NCI-H2029 treated with DMSO at 0.1 percent for 48 hours (cell line): ENCODE results near the gene RUFY4.
"Not testable (repeated sequence)": the region's sequence is repeated elsewhere in the genome, so short reads cannot be mapped to it uniquely, and the experiment has no call there.

Experiments
- DNase-seq: peaks from one replicate; lab custom pipeline; 2025; lab: John Stamatoyannopoulos, UW

Gene RUFY4

GRCh38 chr2:218031261-218031660 lies 37.8 kb upstream of the RUFY4 start:
- no peak for DNase-seq

- DNase-seq = no peak
Measured at GRCh38 chr2:218031771-218032257, 37.2 kb upstream of the RUFY4 start.

GRCh38 chr2:218032336-218033171 lies 36.5 kb upstream of the RUFY4 start:
- DNase-seq = no peak

GRCh38 chr2:218033208-218033589 lies 35.9 kb upstream of the RUFY4 start:
- no peak for DNase-seq

GRCh38 chr2:218033590-218034496 lies 35.2 kb upstream of the RUFY4 start:
- no peak for DNase-seq

- peak; percentile 51 for DNase-seq
Measured at GRCh38 chr2:218034497-218035213, 34.4 kb upstream of the RUFY4 start.

GRCh38 chr2:218035463-218036100 lies 33.5 kb upstream of the RUFY4 start:
- no peak for DNase-seq

GRCh38 chr2:218036371-218036770 lies 32.7 kb upstream of the RUFY4 start:
- DNase-seq = no peak

GRCh38 chr2:218039171-218039570 lies 29.9 kb upstream of the RUFY4 start:
- DNase-seq = no peak

- DNase-seq = no peak
Measured at GRCh38 chr2:218040883-218041282, 28.2 kb upstream of the RUFY4 start.

- DNase-seq = no peak
Measured at GRCh38 chr2:218041302-218042168, 27.5 kb upstream of the RUFY4 start.

GRCh38 chr2:218043100-218043499 lies 26.0 kb upstream of the RUFY4 start:
- no peak for DNase-seq

GRCh38 chr2:218043701-218044109 lies 25.3 kb upstream of the RUFY4 start:
- no peak for DNase-seq

GRCh38 chr2:218044599-218044998 lies 24.5 kb upstream of the RUFY4 start:
- DNase-seq = not testable (repeated sequence)

- DNase-seq = no peak
Measured at GRCh38 chr2:218046238-218046637, 22.8 kb upstream of the RUFY4 start.

GRCh38 chr2:218047536-218048225 lies 21.4 kb upstream of the RUFY4 start:
- DNase-seq = no peak

- no peak for DNase-seq
Measured at GRCh38 chr2:218051903-218052302, 17.1 kb upstream of the RUFY4 start.

GRCh38 chr2:218059289-218059688 lies 9.8 kb upstream of the RUFY4 start:
- no peak for DNase-seq

GRCh38 chr2:218060118-218060517 lies 8.9 kb upstream of the RUFY4 start:
- DNase-seq = no peak
